OCI-LY3 (cell line): ENCODE data around the gene SCART1.

Source experiments
- EZH2phosphoT487 ChIP-seq: fragments of 200-600 bp; shearing (Covaris generic); IDR thresholded peaks from 2 replicates; pipeline ENCODE4 v1.6.1; 2018; ENCODE audit warnings: antibody characterized with exemption, mixed run types, low read depth
- TF ChIP-seq, protein P1 (sequence below): fragments of 200-600, 300-600 bp; sonication (generic); IDR thresholded peaks from 2 replicates; pipeline ENCODE4 v1.5.1; 2014; ENCODE audit warnings: antibody characterized with exemption, low read length, low read depth

DNA sequence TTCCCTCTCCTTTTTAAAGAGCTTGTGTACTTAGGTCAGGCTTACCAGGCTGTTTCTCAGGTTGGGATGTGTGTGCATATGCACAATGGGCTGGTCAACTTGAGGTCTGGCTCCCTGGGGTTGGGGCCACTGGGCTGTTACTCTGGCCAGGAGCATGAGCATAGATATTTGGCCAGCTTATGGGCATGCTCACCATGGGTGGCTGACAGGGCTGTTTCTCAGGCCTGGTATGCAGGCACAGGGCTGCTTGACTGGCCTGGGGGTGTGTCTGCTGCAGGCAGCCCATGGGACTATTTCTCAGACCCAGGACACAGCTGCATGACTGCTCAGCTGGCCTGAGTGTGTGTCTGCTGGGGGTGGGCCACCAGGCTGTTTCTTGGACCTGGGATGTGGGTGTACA is 34.6 kb downstream of the SCART1 start:
- TF ChIP-seq, protein P1, sequence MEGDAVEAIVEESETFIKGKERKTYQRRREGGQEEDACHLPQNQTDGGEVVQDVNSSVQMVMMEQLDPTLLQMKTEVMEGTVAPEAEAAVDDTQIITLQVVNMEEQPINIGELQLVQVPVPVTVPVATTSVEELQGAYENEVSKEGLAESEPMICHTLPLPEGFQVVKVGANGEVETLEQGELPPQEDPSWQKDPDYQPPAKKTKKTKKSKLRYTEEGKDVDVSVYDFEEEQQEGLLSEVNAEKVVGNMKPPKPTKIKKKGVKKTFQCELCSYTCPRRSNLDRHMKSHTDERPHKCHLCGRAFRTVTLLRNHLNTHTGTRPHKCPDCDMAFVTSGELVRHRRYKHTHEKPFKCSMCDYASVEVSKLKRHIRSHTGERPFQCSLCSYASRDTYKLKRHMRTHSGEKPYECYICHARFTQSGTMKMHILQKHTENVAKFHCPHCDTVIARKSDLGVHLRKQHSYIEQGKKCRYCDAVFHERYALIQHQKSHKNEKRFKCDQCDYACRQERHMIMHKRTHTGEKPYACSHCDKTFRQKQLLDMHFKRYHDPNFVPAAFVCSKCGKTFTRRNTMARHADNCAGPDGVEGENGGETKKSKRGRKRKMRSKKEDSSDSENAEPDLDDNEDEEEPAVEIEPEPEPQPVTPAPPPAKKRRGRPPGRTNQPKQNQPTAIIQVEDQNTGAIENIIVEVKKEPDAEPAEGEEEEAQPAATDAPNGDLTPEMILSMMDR: no peak
- no peak for TF ChIP-seq EZH2phosphoT487
